ENCODE measurements around the gene EFL1. TPM values are rescaled to one million over a fixed set of nuclear protein-coding genes. Genes with fewer than 3 reads are reported as not detected.
A peak's percentile ranks its signal among the peaks of the same experiment; 100 is the strongest.
"Not testable (repeated sequence)": the region's sequence is repeated elsewhere in the genome, so short reads cannot be mapped to it uniquely, and the experiment has no call there.

The EFL1 gene
- total and polyA plus RNA-seq, 2 donors (not counting 3 experiments of a cell fraction or from before 2014, with no cell fraction given) = 6.6 to 21.9 TPM

DNA sequence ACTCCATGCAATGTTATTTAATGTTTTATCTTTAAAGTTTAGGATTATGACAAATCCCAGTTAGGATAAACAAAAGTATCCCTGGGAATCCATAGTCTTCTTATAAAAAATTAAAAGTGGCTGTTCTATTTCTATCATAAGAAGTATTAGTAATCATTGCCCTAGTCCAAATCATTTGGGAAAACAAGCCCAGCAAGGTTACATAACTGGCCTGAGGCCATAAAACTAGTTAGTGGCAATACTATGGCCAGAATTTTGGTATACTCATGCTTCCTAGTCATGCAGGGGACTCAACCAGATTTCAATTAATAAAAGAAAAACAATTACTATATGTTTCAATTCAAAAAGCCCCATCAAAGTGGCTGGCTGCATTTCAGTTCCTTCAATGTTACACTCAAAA, 50.3 kb downstream of the EFL1 start:
- CTCF ChIA-PET; H3K27ac ChIP-seq (ENCODE audit: insufficient read depth, low read depth, low read length); BruUV-seq (replicated peaks); H3K9me1 ChIP-seq (replicated peaks; ENCODE audit: control insufficient read depth, extremely low read depth, insufficient read depth, low read length); H3K27me3 ChIP-seq (ENCODE audit: control insufficient read depth in 2 of 2, insufficient read depth in 2 of 2, low read length in 2 of 2); H3K4me1 ChIP-seq (ENCODE audit: control insufficient read depth, extremely low read depth, insufficient read depth, low read length); H3K9me3 ChIP-seq (replicated peaks; ENCODE audit: control insufficient read depth, insufficient read depth, low read length); H3K4me2 ChIP-seq (ENCODE audit: insufficient read depth, low read length); intact Hi-C loops (cut with micrococcal nuclease); dilution Hi-C loops (cut with MboI; ENCODE audit: extremely low pct_ligation_motif_present, low sequenced_read_pairs); H3K4me3 ChIP-seq (replicated peaks in 1 of 3; ENCODE audit: insufficient read depth in 1 of 3, low read depth in 1 of 3, low read length in 3 of 3); DNase-seq (ENCODE audit: low read depth, low spot score); FAIRE-seq; H3K9ac ChIP-seq (replicated peaks; ENCODE audit: extremely low read depth, insufficient read depth, low read length); H2AFZ ChIP-seq (ENCODE audit: low read depth, low read length); H3K36me3 ChIP-seq (ENCODE audit: control insufficient read depth in 2 of 2, extremely low read depth in 1 of 2, insufficient read depth in 2 of 2, low read length in 2 of 2); H3K79me2 ChIP-seq (ENCODE audit: control insufficient read depth, insufficient read depth, low read length); POLR2A ChIA-PET; H4K20me1 ChIP-seq (replicated peaks; ENCODE audit: control insufficient read depth, extremely low read depth, insufficient read depth, low read length): not testable (repeated sequence)

DNA sequence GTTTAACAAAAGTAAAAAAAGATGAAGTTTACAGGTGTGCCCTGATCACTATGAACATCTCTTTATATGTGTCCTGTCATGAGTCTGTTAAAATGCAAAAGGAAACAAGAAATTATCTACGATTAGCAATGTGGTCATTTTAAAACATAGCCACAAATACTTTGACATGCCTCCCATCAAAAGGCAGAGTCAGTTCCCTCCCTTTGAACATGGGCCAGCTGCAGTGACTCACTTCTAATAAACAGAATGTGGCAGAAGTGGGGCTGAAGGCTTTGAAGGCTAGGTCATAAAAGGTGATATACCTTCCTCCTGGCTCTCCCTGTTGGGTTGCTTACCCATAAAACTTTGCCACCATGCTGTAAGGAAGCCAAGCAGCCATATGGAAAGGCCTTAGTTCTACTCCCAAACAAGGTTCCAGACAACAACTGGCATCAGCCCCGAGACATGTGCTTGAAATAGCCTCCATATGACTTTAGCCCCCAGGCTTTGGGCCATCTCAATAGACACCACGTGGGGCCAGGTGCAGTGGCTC, 52.4 kb downstream of the EFL1 start:
- H3K36me3 ChIP-seq (ENCODE audit: control insufficient read depth in 2 of 2, extremely low read depth in 1 of 2, insufficient read depth in 2 of 2, low read length in 2 of 2); dilution Hi-C loops (cut with MboI; ENCODE audit: extremely low pct_ligation_motif_present, low sequenced_read_pairs); H4K20me1 ChIP-seq (replicated peaks; ENCODE audit: control insufficient read depth, extremely low read depth, insufficient read depth, low read length); H3K79me2 ChIP-seq (ENCODE audit: control insufficient read depth, insufficient read depth, low read length); H3K4me2 ChIP-seq (ENCODE audit: insufficient read depth, low read length); POLR2A ChIA-PET; H3K27ac ChIP-seq (ENCODE audit: insufficient read depth, low read depth, low read length); H3K4me1 ChIP-seq (ENCODE audit: control insufficient read depth, extremely low read depth, insufficient read depth, low read length); BruUV-seq (replicated peaks); H3K9me1 ChIP-seq (replicated peaks; ENCODE audit: control insufficient read depth, extremely low read depth, insufficient read depth, low read length); H3K9me3 ChIP-seq (replicated peaks; ENCODE audit: control insufficient read depth, insufficient read depth, low read length); intact Hi-C loops (cut with micrococcal nuclease); H3K9ac ChIP-seq (replicated peaks; ENCODE audit: extremely low read depth, insufficient read depth, low read length); H2AFZ ChIP-seq (ENCODE audit: low read depth, low read length); H3K27me3 ChIP-seq (ENCODE audit: control insufficient read depth in 2 of 2, insufficient read depth in 2 of 2, low read length in 2 of 2); H3K4me3 ChIP-seq (replicated peaks in 1 of 3; ENCODE audit: insufficient read depth in 1 of 3, low read depth in 1 of 3, low read length in 3 of 3); DNase-seq (ENCODE audit: low read depth, low spot score): not testable (repeated sequence)
- peak; percentile 38 for TF ChIP-seq FOS (IDR thresholded peaks at IDR 0.05; ENCODE audit: borderline replicate concordance, insufficient read depth, low read length)
- CTCF ChIA-PET = interaction anchor here (1.5 kb wide), 1 partner anchor 102 kb away, joined by 3 read pairs; no protein-coding TSS in a partner anchor
- FAIRE-seq = peak; percentile 89

DNA sequence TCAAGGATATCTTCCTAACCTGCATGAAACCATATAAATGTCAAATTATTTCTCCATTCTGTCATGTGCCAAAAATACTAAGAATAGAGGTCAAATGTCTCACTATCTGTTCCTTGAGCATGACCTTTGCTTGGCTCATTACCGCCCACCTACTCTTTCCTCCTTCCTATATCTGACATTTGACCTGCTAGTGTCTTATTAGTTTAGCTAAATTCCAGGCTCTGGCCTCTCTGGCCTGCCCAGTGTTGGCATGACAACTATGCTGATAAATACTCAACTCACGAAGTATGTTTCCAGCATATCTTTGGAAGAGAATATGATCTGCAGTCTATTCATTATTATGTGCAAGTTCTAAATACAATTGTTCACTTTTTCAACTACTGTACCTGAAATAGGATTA, 58.0 kb downstream of the EFL1 start:
- CTCF ChIA-PET; intact Hi-C loops (cut with micrococcal nuclease): not testable (repeated sequence)

More for the DNA sequence above, 58.0 kb downstream of the EFL1 start:
- H3K27me3 ChIP-seq (ENCODE audit: control insufficient read depth in 2 of 2, insufficient read depth in 2 of 2, low read length in 2 of 2); H3K4me1 ChIP-seq (ENCODE audit: control insufficient read depth, extremely low read depth, insufficient read depth, low read length); H2AFZ ChIP-seq (ENCODE audit: low read depth, low read length); H3K79me2 ChIP-seq (ENCODE audit: control insufficient read depth, insufficient read depth, low read length); dilution Hi-C loops (cut with MboI; ENCODE audit: extremely low pct_ligation_motif_present, low sequenced_read_pairs); H3K9ac ChIP-seq (replicated peaks; ENCODE audit: extremely low read depth, insufficient read depth, low read length); DNase-seq (ENCODE audit: low read depth, low spot score); H3K4me3 ChIP-seq (replicated peaks in 1 of 3; ENCODE audit: insufficient read depth in 1 of 3, low read depth in 1 of 3, low read length in 3 of 3); H3K9me1 ChIP-seq (replicated peaks; ENCODE audit: control insufficient read depth, extremely low read depth, insufficient read depth, low read length); BruUV-seq (replicated peaks); H3K36me3 ChIP-seq (ENCODE audit: control insufficient read depth in 2 of 2, extremely low read depth in 1 of 2, insufficient read depth in 2 of 2, low read length in 2 of 2); H3K9me3 ChIP-seq (replicated peaks; ENCODE audit: control insufficient read depth, insufficient read depth, low read length); H4K20me1 ChIP-seq (replicated peaks; ENCODE audit: control insufficient read depth, extremely low read depth, insufficient read depth, low read length); H3K4me2 ChIP-seq (ENCODE audit: insufficient read depth, low read length); POLR2A ChIA-PET; FAIRE-seq; H3K27ac ChIP-seq (ENCODE audit: insufficient read depth, low read depth, low read length): not testable (repeated sequence)

Measured in endothelial cell of umbilical vein (primary cell).